Daoy (cell line): ENCODE data around the gene MEPE. TPM values are rescaled to one million over a fixed set of nuclear protein-coding genes. Genes with fewer than 3 reads are reported as not detected.
A peak's percentile ranks its signal among the peaks of the same experiment; 100 is the strongest.
"Not testable (repeated sequence)": the region's sequence is repeated elsewhere in the genome, so short reads cannot be mapped to it uniquely, and the experiment has no call there.

Experiments
- DNase-seq: peaks from one replicate; pipeline ENCODE4 v3.0.0-alpha.2; 2015; ENCODE audit warnings: low read depth
- total RNA-seq: library from RNA; depleted of rRNA; stranded (reverse); fragments of >200 nt; shearing (Covaris generic); gene quantifications from 2 replicates; pipeline ENCODE4 v1.2.3, GENCODE V29; 2014; rRNA removed

MEPE gene
- total RNA-seq, 1 experiment from 2014 or later = not detected

- no peak for DNase-seq
Observed at GRCh38 chr4:87882861-87883260, 50.1 kb downstream of the MEPE start.

- DNase-seq = no peak
Observed at GRCh38 chr4:87884976-87885549, 52.3 kb downstream of the MEPE start.

- DNase-seq = no peak
Observed at GRCh38 chr4:87886083-87886482, 53.3 kb downstream of the MEPE start.

- DNase-seq = not testable (repeated sequence)
Observed at GRCh38 chr4:87890753-87891152, 58.0 kb downstream of the MEPE start.

- peak; percentile 88 for DNase-seq
Observed at GRCh38 chr4:87895964-87896621, 63.3 kb downstream of the MEPE start.

Other genes starting within 250 kb of the MEPE start
- gene DSPP, start 224.4 kb upstream of the MEPE start, total RNA-seq = not detected in 2 replicates
- gene DMP1, start 182.7 kb upstream of the MEPE start, total RNA-seq = not detected in 2 replicates
- not detected in 2 replicates for gene IBSP, start 33.4 kb upstream of the MEPE start, total RNA-seq
- 2.3 and 11.0 TPM in 2 replicates for gene SPP1, start 142.7 kb downstream of the MEPE start, total RNA-seq
- 9.2 and 9.7 TPM in 2 replicates for gene PKD2, start 174.7 kb downstream of the MEPE start, total RNA-seq